Colonic mucosa (tissue), 4 donors: Measurements from ENCODE around the gene PKN2. TPM values are rescaled to one million over a fixed set of nuclear protein-coding genes. Genes with fewer than 3 reads are reported as not detected.

Experiments
- DNase-seq: peaks from one replicate; pipeline ENCODE4 v3.0.0-alpha.2; 2020
- H3K27ac ChIP-seq: fragments of 200-600 bp; one replicate; pipeline ENCODE4 v1.8.0; 2021
- H3K27me3 ChIP-seq: fragments of 200-600 bp; one replicate; pipeline ENCODE4 v1.8.0; 2021
- H3K36me3 ChIP-seq: fragments of 200-600 bp; one replicate; pipeline ENCODE4 v1.8.0; 2021
- H3K4me1 ChIP-seq: fragments of 200-600 bp; one replicate; pipeline ENCODE4 v1.8.0; 2021; ENCODE audit warnings: mild to moderate bottlenecking
- H3K4me3 ChIP-seq: fragments of 200-600 bp; one replicate; pipeline ENCODE4 v1.8.0; 2021
- H3K9ac ChIP-seq, 2 donors: one replicate each; pipeline ENCODE4 v1.7.0; 2013; ENCODE audit warnings: control low read depth in 2 of 2, low read depth in 2 of 2, low read length in 2 of 2
- H3K9me3 ChIP-seq: fragments of 200-600 bp; one replicate; pipeline ENCODE4 v1.8.0; 2021
- intact Hi-C: fragments of 100-400 bp; cut with DNase I; formaldehyde crosslinking; loops from one replicate; pipeline ENCODE4 v1.14.1; 2022
- total RNA-seq, 2 donors: library from RNA; stranded (reverse); fragmentation: NEBNext Ultra II Directional in 1 of 2; extraction: Animal tissue kit (Norgen Biotek cat#: 25700) in 1 of 2; gene quantifications; one replicate each; pipeline ENCODE4 v1.2.1, GENCODE V29; 2021
- TF ChIP-seq, protein P1 (sequence below): fragments of 200-600 bp; IDR thresholded peaks from one replicate; pipeline ENCODE4 v1.8.0; 2022; ENCODE audit warnings: antibody characterized with exemption, mild to moderate bottlenecking
- donor health status: healthy.
- donor health status: DM: no; HTN: no; CAD: no.
- donor health status: DM: no; HTN: no; CAD: no.

The PKN2 gene
- total RNA-seq: 10 to 100 TPM; 41.1 to 60.5 TPM

DNA sequence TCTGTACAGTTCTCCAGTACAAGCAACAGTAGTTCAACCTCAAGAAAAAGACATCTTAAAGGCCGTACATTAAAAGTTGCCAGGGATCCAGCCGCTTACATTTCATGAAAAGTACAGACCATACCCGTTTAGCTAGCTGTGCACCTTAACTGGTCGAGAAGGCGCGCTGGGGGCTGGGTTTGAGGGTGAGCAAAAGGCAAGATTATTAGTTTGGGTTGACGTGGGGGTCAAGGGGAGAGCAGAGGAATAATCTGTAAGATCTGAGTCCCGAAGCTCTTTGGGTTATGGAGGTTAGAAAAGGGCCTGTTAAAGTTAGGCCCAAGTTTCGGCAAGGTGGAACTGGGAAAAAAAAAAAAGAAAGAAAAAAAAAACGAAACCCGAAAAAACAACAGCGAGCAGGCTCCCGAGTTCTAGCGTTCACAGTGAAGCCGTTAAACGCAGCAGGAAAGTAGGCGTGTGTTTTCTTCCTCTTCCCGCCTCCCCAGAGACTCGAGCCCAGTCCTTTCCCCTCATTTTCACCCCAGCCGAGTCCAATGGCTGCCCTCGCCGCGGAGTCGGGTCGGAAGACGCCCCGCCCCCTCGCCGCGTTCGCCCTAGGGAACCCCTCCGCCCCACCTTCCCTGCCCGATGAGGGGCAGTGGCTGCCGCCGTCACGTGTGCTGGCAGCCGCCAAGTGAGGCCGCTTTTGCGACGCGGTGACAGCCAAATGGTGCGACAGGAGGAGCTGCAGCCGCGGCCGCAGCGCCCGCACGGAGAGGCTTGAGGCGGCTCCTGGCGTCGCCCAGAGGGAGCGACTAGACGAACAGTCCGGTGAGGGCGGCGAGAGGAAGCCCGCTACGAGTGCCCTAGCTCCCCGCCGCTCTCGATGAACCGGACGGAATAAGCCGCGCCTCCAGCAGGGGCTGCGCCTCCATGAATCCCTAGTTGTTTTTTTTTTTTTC, at the start of gene PKN2:
TSS of gene PKN2 (plus strand) at position 733 of the 941 bp plus-strand sequence. CDS start 308 bp downstream, outside the sequence.
- peak; percentile 98 for DNase-seq
- TF ChIP-seq, protein P1, sequence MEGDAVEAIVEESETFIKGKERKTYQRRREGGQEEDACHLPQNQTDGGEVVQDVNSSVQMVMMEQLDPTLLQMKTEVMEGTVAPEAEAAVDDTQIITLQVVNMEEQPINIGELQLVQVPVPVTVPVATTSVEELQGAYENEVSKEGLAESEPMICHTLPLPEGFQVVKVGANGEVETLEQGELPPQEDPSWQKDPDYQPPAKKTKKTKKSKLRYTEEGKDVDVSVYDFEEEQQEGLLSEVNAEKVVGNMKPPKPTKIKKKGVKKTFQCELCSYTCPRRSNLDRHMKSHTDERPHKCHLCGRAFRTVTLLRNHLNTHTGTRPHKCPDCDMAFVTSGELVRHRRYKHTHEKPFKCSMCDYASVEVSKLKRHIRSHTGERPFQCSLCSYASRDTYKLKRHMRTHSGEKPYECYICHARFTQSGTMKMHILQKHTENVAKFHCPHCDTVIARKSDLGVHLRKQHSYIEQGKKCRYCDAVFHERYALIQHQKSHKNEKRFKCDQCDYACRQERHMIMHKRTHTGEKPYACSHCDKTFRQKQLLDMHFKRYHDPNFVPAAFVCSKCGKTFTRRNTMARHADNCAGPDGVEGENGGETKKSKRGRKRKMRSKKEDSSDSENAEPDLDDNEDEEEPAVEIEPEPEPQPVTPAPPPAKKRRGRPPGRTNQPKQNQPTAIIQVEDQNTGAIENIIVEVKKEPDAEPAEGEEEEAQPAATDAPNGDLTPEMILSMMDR: no peak
- Histone ChIP-seq H3K27ac (peak within 1 kb of the TSS; percentile 96), H3K9me3 (no peaks in the 10 kb centered on the region), H3K4me1 (peaks cover 7% of the 10 kb centered on the region), H3K9ac (peak within 1 kb of the TSS; percentile 89 to 92), H3K36me3 (no peaks in the 10 kb centered on the region), H3K4me3 (peak within 1 kb of the TSS; percentile 91), H3K27me3 (no peaks in the 10 kb centered on the region)
- intact Hi-C loops: no loop called here

DNA sequence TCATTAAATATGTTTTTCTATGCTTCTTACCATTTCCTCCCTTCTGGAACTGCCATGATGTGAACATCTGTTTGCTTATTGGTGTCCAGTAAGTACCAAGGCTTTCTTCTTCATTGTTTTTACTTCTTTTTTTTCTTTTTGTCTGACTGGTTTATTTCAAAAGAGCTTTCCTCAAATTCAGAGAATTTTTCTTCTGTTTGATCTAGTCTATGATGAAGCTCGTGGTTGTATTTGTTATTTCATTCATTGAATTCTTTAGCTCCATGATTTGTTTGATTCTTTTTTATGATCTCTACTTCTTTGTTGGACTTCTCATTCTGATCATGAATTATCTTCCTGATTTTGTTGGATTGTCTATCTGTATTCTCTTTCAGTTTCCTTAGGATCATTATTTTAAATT, 49.5 kb upstream of the PKN2 start:
- DNase-seq: no peak
- Histone ChIP-seq H3K4me3 (no peak overlapping the region), H3K27ac (no peak overlapping the region), H3K9ac (no peak overlapping the region), H3K27me3 (no peaks in the 10 kb centered on the region), H3K4me1 (no peaks in the 10 kb centered on the region), H3K36me3 (no peaks in the 10 kb centered on the region), H3K9me3 (no peaks in the 10 kb centered on the region)
- TF ChIP-seq, protein P1: no peak
- intact Hi-C loops: no loop called here

DNA sequence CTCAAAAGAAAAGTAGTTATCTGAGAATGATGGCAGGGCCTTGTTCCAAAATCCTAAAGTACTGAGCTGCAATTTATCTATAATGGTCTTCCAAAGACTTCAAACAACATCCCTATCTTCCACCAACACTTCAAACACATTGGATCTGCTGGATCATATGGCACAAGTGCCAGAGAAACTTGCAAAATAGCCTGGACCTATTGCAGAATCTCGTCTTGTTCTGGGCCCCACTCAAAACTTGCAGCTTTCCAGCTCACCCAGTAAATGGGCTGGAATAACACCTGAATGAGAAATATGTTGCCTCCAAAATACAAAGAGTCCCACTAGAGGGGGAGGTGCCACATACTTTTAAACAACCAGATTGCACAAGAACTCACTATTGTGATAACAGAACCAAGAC, 44.0 kb upstream of the PKN2 start:
- no peaks in the 10 kb centered on the region for H3K4me1 ChIP-seq
- TF ChIP-seq, protein P1: no peak
- H3K4me3 ChIP-seq: no peak overlapping the region
- no peak overlapping the region for H3K9ac ChIP-seq
- H3K27me3 ChIP-seq: no peaks in the 10 kb centered on the region
- H3K36me3 ChIP-seq: no peaks in the 10 kb centered on the region
- H3K27ac ChIP-seq: no peak overlapping the region
- intact Hi-C loops: no loop called here
- no peaks in the 10 kb centered on the region for H3K9me3 ChIP-seq
- no peak for DNase-seq

DNA sequence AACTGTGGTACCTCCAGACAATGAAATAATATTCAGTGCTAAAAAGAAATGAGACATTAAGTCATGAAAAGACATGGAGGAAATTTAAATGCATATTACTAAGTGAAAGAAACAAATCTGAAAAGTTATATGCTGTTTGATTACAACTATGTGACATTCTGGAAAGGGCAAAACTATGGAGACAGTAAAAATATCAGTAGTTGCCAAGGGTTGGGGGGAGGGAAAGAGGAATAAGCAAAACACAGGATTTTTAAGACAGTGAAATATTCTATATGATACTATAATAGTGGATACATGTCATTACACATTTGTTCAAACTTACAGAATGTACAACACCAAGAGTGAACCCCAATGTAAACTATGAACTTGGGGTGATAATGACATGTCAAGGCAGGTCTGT, 38.2 kb upstream of the PKN2 start:
- DNase-seq: no peak
- Histone ChIP-seq H3K4me3 (no peak overlapping the region), H3K9me3 (no peaks in the 10 kb centered on the region), H3K4me1 (no peaks in the 10 kb centered on the region), H3K36me3 (no peaks in the 10 kb centered on the region), H3K9ac (no peak overlapping the region), H3K27ac (no peak overlapping the region), H3K27me3 (no peaks in the 10 kb centered on the region)
- TF ChIP-seq, protein P1: no peak
- intact Hi-C loops: no loop called here

DNA sequence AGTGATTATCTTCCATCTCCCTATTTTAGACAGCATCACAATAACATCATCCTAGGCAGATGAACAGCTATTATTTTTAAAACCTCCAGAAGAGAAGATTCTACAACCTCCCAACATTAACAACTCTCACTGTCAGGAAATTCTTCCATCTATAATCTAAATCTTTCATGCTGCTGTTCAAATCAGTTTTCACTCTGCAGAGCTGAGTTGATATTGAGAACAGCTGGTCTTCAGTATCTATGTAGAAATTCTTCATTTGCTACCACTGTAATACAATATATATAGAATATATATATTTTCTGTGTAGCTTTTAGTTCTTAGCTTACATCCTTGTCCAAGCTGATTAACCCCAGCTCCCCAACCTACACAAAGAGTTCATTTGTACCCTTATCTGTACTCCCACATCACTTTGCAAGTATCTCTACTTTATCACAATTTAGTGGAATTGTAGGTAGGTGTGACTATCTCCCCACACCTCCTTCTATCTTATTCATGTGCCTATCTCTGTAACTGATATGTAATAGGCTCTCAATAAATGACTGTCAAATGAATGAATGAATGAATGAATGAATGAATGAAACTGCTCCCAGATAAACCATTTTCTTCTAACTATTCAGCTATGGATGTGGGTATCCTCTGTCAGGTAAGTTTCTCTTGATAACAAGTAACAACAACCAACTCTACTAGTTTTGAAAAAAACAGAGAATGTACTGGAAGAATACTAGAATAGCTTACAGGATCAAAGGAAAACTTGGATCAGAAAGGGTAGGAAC, 37.4 kb upstream of the PKN2 start:
- Histone ChIP-seq H3K9me3 (no peaks in the 10 kb centered on the region), H3K36me3 (no peaks in the 10 kb centered on the region), H3K4me1 (no peaks in the 10 kb centered on the region), H3K27ac (no peak overlapping the region), H3K4me3 (no peak overlapping the region), H3K9ac (no peak overlapping the region), H3K27me3 (no peaks in the 10 kb centered on the region)
- intact Hi-C loops: no loop called here
- TF ChIP-seq, protein P1: no peak
- no peak for DNase-seq
